Mesendoderm (in vitro differentiated cells): Measurements from ENCODE around the gene JARID2.

Experiments
- DNase-seq: peaks from one replicate; pipeline ENCODE4 v3.0.0; 2013
- H2AK5ac ChIP-seq: 2 replicates; pipeline ENCODE4 v1.6.1; 2013; ENCODE audit warnings: low read length, inconsistent platforms
- H2BK120ac ChIP-seq: 2 replicates; pipeline ENCODE4 v1.6.1; 2013; ENCODE audit warnings: low read depth, mild to moderate bottlenecking, low read length, moderate library complexity, mixed read lengths
- H2BK15ac ChIP-seq: replicated peaks from 2 replicates; pipeline ENCODE4 v1.6.1; 2013; ENCODE audit warnings: low read depth, mild to moderate bottlenecking, moderate library complexity
- H2BK5ac ChIP-seq: 2 replicates; pipeline ENCODE4 v1.6.1; 2013; ENCODE audit warnings: low read length, inconsistent platforms
- H3K18ac ChIP-seq: 2 replicates; pipeline ENCODE4 v1.6.1; 2013; ENCODE audit warnings: mild to moderate bottlenecking, low read length, mixed read lengths
- H3K23ac ChIP-seq: one replicate; pipeline ENCODE4 v1.6.1; 2013; ENCODE audit warnings: low read length
- H3K27ac ChIP-seq: 2 replicates; pipeline ENCODE4 v1.5.1; 2013; ENCODE audit warnings: low read depth, mild to moderate bottlenecking, inconsistent platforms, low read length, moderate library complexity
- H3K27me3 ChIP-seq: 2 replicates; pipeline ENCODE4 v1.6.1; 2013; ENCODE audit warnings: low read length, control low read depth, mild to moderate bottlenecking, inconsistent platforms; ENCODE audit not compliant: insufficient read depth, poor library complexity
- H3K36me3 ChIP-seq: 2 replicates; pipeline ENCODE4 v1.6.1; 2013; ENCODE audit warnings: low read length, inconsistent platforms; ENCODE audit not compliant: control insufficient read depth, insufficient read depth
- H3K4ac ChIP-seq: one replicate; pipeline ENCODE4 v1.6.1; 2013; ENCODE audit warnings: low read depth, mild to moderate bottlenecking, low read length, moderate library complexity
- H3K4me1 ChIP-seq: 2 replicates; pipeline ENCODE4 v1.6.1; 2013; ENCODE audit warnings: low read depth, low read length, inconsistent platforms; ENCODE audit not compliant: control insufficient read depth
- H3K4me2 ChIP-seq: 2 replicates; pipeline ENCODE4 v1.6.1; 2013; ENCODE audit warnings: low read length
- H3K4me3 ChIP-seq: 2 replicates; pipeline ENCODE4 v1.5.1; 2013; ENCODE audit warnings: mild to moderate bottlenecking, low read length
- H3K56ac ChIP-seq: one replicate; pipeline ENCODE4 v1.6.1; 2013; ENCODE audit warnings: low read length
- H3K79me1 ChIP-seq: 2 replicates; pipeline ENCODE4 v1.6.1; 2013; ENCODE audit warnings: low read length, inconsistent platforms
- H3K79me2 ChIP-seq: 2 replicates; pipeline ENCODE4 v1.6.1; 2013; ENCODE audit warnings: mild to moderate bottlenecking, low read length; ENCODE audit not compliant: control insufficient read depth, insufficient read depth
- H3K9ac ChIP-seq: 2 replicates; pipeline ENCODE4 v1.6.1; 2013; ENCODE audit warnings: low read length, inconsistent platforms
- H4K5ac ChIP-seq: one replicate; pipeline ENCODE4 v1.6.1; 2013; ENCODE audit warnings: low read length
- H4K8ac ChIP-seq: one replicate; pipeline ENCODE4 v1.6.1; 2013; ENCODE audit warnings: low read depth, mild to moderate bottlenecking, control low read depth, low read length, moderate library complexity
- WGBS: extraction: QIAGEN DNeasy Blood & Tissue Kit; methylation state at CpG from one replicate; pipeline ENCODE4 v1.1.7; 2013; ENCODE audit warnings: low lambda C conversion rate, missing lambda C conversion rate; ENCODE audit not compliant: insufficient coverage; ENCODE audit errors: extremely low coverage; 5-methylcytosine and 5-hydroxymethylcytosine counted together

JARID2 gene

DNA sequence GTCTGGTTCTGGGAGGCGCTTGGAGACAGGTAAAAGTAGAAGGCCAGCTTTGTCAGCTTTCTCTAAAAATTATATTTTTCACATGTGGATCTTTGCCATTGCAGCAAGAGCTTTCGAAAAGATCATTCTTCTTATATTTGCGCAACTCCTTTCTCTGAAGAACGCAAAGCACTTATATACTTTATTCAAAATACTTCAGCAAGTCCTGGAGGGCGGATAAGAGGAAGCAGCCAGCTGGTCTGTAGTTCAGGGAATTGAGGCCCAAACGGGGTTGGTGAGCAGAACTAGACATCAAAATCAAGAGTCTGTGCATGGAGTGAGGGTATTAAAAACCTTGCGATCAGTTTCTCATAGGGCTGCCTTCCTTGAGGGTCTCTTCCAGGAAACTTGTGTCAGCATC is 234.7 kb downstream of the JARID2 start:
- no peak overlapping the region for H3K4ac ChIP-seq
- no CpG with 5 or more reads among the region's 7 CpGs for WGBS
- no peak overlapping the region for H4K5ac ChIP-seq
- no peak overlapping the region for H3K4me3 ChIP-seq
- H3K36me3 ChIP-seq, result no peaks in the 10 kb centered on the region
- H3K27ac ChIP-seq, result no peak overlapping the region
- H3K23ac ChIP-seq, result no peak overlapping the region
- H3K9ac ChIP-seq, result no peak overlapping the region
- no peak overlapping the region for H2BK5ac ChIP-seq
- H2BK120ac ChIP-seq, result no peak overlapping the region
- no peaks in the 10 kb centered on the region for H3K27me3 ChIP-seq
- no peak overlapping the region for H3K56ac ChIP-seq
- no peak overlapping the region for H2BK15ac ChIP-seq
- no peak overlapping the region for H2AK5ac ChIP-seq
- H3K4me1 ChIP-seq, result peaks cover 4% of the 10 kb centered on the region
- H3K4me2 ChIP-seq, result no peak overlapping the region
- no peak overlapping the region for H3K18ac ChIP-seq
- H4K8ac ChIP-seq, result no peak overlapping the region
- DNase-seq, result no peak
- peaks cover 53% of the 10 kb centered on the region for H3K79me2 ChIP-seq
- H3K79me1 ChIP-seq, result peaks cover 17% of the 10 kb centered on the region

GRCh38 chr6:15481390-15482291 is 235.8 kb downstream of the JARID2 start:
- Histone ChIP-seq H4K8ac (no peak overlapping the region), H3K18ac (no peak overlapping the region), H3K79me1 (peaks cover 19% of the 10 kb centered on the region), H4K5ac (no peak overlapping the region), H3K4ac (no peak overlapping the region), H3K4me3 (no peak overlapping the region), H2BK15ac (no peak overlapping the region), H3K23ac (no peak overlapping the region), H3K79me2 (peaks cover 55% of the 10 kb centered on the region), H2BK120ac (no peak overlapping the region), H2BK5ac (no peak overlapping the region), H3K4me2 (no peak overlapping the region), H3K4me1 (peaks cover 4% of the 10 kb centered on the region), H3K9ac (no peak overlapping the region), H3K56ac (no peak overlapping the region), H3K27ac (no peak overlapping the region), H3K27me3 (no peaks in the 10 kb centered on the region), H2AK5ac (no peak overlapping the region), H3K36me3 (no peaks in the 10 kb centered on the region)
- DNase-seq, result peak; percentile 26
- WGBS, result no CpG with 5 or more reads among the region's 10 CpGs

DNA sequence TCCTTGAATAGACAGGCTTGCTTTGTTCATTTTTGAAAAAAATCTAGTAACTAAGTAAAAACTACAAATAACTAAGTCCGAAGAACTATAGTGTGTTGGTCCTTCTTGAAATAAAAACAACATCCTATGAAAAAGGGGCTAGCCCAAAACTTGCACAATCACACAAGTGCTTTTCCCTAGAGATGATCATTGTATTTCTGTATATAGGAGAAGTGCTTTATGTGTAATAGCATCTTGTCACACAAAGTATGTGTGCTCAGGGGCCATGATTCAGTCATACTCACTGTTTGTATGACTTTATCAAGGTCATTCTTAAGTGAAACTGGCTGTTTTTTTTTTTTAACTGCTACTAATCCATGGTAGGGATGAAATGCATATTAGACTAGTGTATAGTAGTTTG is 237.2 kb downstream of the JARID2 start:
- Histone ChIP-seq H3K36me3 (no peaks in the 10 kb centered on the region), H2BK120ac (no peak overlapping the region), H3K79me1 (peaks cover 19% of the 10 kb centered on the region), H3K4me1 (peaks cover 4% of the 10 kb centered on the region), H2AK5ac (no peak overlapping the region), H3K79me2 (peaks cover 44% of the 10 kb centered on the region), H3K4ac (no peak overlapping the region), H3K56ac (no peak overlapping the region), H3K27ac (no peak overlapping the region), H3K9ac (no peak overlapping the region), H3K18ac (no peak overlapping the region), H3K27me3 (no peaks in the 10 kb centered on the region), H3K4me2 (no peak overlapping the region), H4K5ac (no peak overlapping the region), H4K8ac (no peak overlapping the region), H3K23ac (no peak overlapping the region), H2BK15ac (no peak overlapping the region), H3K4me3 (no peak overlapping the region), H2BK5ac (no peak overlapping the region)
- DNase-seq, result no peak
- WGBS, result no CpG with 5 or more reads among the region's 1 CpG

- H3K56ac ChIP-seq, result no peak overlapping the region
- H3K27me3 ChIP-seq, result no peaks in the 10 kb centered on the region
- H3K4me3 ChIP-seq, result no peak overlapping the region
- H3K9ac ChIP-seq, result no peak overlapping the region
- DNase-seq, result no peak
- no CpG with 5 or more reads among the region's 3 CpGs for WGBS
- H3K36me3 ChIP-seq, result peaks cover 3% of the 10 kb centered on the region
- no peak overlapping the region for H2BK15ac ChIP-seq
- H3K4ac ChIP-seq, result no peak overlapping the region
- no peak overlapping the region for H3K4me2 ChIP-seq
- H4K8ac ChIP-seq, result no peak overlapping the region
- H2BK120ac ChIP-seq, result no peak overlapping the region
- peaks cover 4% of the 10 kb centered on the region for H3K4me1 ChIP-seq
- H4K5ac ChIP-seq, result no peak overlapping the region
- no peak overlapping the region for H2BK5ac ChIP-seq
- no peak overlapping the region for H3K18ac ChIP-seq
- no peak overlapping the region for H3K23ac ChIP-seq
- H3K79me2 ChIP-seq, result peaks cover 36% of the 10 kb centered on the region
- H2AK5ac ChIP-seq, result no peak overlapping the region
- H3K27ac ChIP-seq, result no peak overlapping the region
- peaks cover 13% of the 10 kb centered on the region for H3K79me1 ChIP-seq
These were observed 238.3 kb downstream of the JARID2 start for GRCh38 chr6:15484140-15484539.

DNA sequence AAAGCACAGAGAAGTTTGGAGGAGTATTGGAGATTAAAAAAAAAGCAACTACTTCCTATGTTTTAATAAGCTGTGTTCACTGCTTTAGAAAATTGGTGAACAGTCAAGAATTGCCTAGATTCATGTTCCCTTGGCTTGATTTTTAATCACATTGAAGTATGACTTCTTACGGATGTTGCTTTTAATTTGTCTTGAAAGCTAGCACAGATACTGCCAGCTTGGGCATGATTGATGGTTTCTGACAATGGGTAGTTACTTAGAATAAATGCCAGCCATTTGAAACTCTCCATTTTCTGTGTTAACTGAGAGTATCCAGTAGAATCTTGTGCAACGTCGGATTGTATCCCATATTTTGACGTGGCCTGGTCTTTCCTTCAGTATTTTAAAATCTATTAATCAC is 239.0 kb downstream of the JARID2 start:
- Histone ChIP-seq H3K4me1 (peaks cover 1% of the 10 kb centered on the region), H3K56ac (no peak overlapping the region), H3K27ac (no peak overlapping the region), H3K18ac (no peak overlapping the region), H3K79me2 (peaks cover 33% of the 10 kb centered on the region), H3K27me3 (no peaks in the 10 kb centered on the region), H4K8ac (no peak overlapping the region), H3K9ac (no peak overlapping the region), H3K79me1 (peaks cover 10% of the 10 kb centered on the region), H3K36me3 (peaks cover 3% of the 10 kb centered on the region), H4K5ac (no peak overlapping the region), H3K4me2 (no peak overlapping the region), H2BK5ac (no peak overlapping the region), H3K4ac (no peak overlapping the region), H3K4me3 (no peak overlapping the region), H2BK120ac (no peak overlapping the region), H3K23ac (no peak overlapping the region), H2BK15ac (no peak overlapping the region), H2AK5ac (no peak overlapping the region)
- whole genome bisulfite sequencing, result no CpG with 5 or more reads among the region's 4 CpGs
- DNase-seq, result no peak
